PC-3 (cell line): ENCODE measurements around the gene TBCEL.

Experiments
- EZH2phosphoT487 ChIP-seq: fragments of 300-600 bp; sonication (generic); IDR thresholded peaks from 2 replicates; pipeline ENCODE4 v1.6.1; 2018; ENCODE audit warnings: mild to moderate bottlenecking, antibody characterized with exemption, low read length, borderline replicate concordance
- TF ChIP-seq, protein P1 (sequence below): fragments of 300-600 bp; sonication (generic); conservative IDR thresholded peaks from 2 replicates; pipeline ENCODE4 v1.5.1; 2017; ENCODE audit warnings: antibody characterized with exemption, low read depth, mild to moderate bottlenecking, low read length

DNA sequence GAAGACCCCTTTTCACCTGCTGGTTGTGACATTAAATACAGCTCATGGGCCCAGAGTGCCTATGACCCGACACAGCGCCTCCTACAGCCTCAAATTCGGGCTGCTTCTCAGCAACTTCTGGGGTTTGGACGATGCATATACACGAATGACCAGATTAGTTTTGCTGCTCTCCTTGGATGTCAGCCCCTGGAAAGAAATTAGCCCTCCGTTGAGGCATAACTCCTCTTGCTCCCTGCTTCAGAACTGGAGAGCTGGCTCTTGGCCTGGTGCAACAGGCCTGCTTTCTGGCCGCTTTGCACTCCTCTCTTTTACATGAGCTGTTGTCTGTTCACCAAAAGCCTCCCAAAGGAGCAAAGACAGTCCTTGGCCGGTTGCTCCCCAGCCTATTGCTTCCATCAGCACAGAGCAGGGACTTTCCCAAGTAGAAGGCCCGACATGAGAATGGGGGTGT lies 80.4 kb downstream of the TBCEL start:
- TF ChIP-seq, protein P1, sequence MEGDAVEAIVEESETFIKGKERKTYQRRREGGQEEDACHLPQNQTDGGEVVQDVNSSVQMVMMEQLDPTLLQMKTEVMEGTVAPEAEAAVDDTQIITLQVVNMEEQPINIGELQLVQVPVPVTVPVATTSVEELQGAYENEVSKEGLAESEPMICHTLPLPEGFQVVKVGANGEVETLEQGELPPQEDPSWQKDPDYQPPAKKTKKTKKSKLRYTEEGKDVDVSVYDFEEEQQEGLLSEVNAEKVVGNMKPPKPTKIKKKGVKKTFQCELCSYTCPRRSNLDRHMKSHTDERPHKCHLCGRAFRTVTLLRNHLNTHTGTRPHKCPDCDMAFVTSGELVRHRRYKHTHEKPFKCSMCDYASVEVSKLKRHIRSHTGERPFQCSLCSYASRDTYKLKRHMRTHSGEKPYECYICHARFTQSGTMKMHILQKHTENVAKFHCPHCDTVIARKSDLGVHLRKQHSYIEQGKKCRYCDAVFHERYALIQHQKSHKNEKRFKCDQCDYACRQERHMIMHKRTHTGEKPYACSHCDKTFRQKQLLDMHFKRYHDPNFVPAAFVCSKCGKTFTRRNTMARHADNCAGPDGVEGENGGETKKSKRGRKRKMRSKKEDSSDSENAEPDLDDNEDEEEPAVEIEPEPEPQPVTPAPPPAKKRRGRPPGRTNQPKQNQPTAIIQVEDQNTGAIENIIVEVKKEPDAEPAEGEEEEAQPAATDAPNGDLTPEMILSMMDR = peak; percentile 59
- no peak for TF ChIP-seq EZH2phosphoT487
